Measurements from ENCODE around the gene SRSF1.

DNA sequence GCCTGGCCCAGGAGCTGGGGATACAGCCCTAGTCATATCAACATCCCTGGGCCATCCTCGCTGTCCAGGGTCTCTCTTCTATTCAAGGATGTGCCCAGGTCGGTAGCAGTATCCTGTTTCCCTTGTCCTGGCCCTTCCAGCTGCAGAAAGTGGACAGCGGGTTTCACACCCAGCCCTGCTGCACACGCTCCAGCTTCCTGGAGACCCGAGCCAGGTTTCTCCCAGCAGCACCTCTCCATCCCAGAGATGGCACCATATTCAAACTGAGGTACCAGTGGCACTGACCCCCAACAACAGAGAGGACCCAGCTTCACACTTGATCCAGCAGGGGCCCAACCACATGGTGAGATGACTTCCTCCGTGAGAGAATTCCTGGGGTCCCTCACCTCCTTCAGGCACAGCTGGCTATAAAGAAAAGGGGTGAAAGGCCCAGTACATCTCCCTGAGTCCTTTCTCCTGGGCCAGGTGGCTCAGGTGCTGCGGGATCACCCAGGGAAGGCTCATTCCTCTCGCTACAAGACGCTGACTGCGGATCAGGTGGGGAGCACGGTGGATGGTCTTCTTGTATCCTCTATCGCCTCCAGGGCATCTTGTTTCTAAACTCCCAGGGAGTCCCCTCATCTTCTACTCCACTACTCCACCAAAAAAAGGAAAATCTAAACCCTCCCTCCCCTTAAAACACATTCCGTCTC, 53.2 kb downstream of the SRSF1 start:
- TF ChIP-seq, protein P1, sequence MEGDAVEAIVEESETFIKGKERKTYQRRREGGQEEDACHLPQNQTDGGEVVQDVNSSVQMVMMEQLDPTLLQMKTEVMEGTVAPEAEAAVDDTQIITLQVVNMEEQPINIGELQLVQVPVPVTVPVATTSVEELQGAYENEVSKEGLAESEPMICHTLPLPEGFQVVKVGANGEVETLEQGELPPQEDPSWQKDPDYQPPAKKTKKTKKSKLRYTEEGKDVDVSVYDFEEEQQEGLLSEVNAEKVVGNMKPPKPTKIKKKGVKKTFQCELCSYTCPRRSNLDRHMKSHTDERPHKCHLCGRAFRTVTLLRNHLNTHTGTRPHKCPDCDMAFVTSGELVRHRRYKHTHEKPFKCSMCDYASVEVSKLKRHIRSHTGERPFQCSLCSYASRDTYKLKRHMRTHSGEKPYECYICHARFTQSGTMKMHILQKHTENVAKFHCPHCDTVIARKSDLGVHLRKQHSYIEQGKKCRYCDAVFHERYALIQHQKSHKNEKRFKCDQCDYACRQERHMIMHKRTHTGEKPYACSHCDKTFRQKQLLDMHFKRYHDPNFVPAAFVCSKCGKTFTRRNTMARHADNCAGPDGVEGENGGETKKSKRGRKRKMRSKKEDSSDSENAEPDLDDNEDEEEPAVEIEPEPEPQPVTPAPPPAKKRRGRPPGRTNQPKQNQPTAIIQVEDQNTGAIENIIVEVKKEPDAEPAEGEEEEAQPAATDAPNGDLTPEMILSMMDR (conservative IDR thresholded peaks at IDR 0.05; ENCODE audit: low read length) = no peak
- no peak for TF ChIP-seq EZH2phosphoT487 (IDR thresholded peaks at IDR 0.05; ENCODE audit: borderline replicate concordance)
